C4-2B (cell line): ENCODE measurements around the gene TPRG1L.

Experiments used
- CTCF ChIP-seq: fragments of 450-650 bp; conservative IDR thresholded peaks from 2 replicates; pipeline ENCODE4 v1.5.1; 2017; ENCODE audit warnings: mild to moderate bottlenecking
- ZFX ChIP-seq: fragments of 450-650 bp; IDR thresholded peaks from 2 replicates; pipeline ENCODE4 v1.6.1; 2017

GRCh38 chr1:3634059-3634800, 9.4 kb downstream of the TPRG1L start:
- no peak for TF ChIP-seq CTCF
- no peak for TF ChIP-seq ZFX
